GM18951 (cell line): ENCODE measurements around the gene PCYOX1L.

Experiments
- POLR2A ChIP-seq: IDR thresholded peaks from 4 replicates; pipeline ENCODE4 v1.6.1; 2011; ENCODE audit warnings: mild to moderate bottlenecking; ENCODE audit not compliant: insufficient read length, insufficient read depth; ENCODE audit errors: extremely low read depth
- in situ Hi-C: fragments of 300-500 bp; cut with MboI; formaldehyde crosslinking; loops from one replicate; pipeline ENCODE4 v1.12.0; 2022; ENCODE audit warnings: low sequenced_read_pairs, mixed read lengths, inconsistent platforms; ENCODE audit not compliant: unreplicated experiment

The PCYOX1L gene

GRCh38 chr5:149323210-149323609, 34.6 kb upstream of the PCYOX1L start:
- in situ Hi-C loops = no loop called here

GRCh38 chr5:149323621-149324205, 34.1 kb upstream of the PCYOX1L start:
- no peak for TF ChIP-seq POLR2A
- in situ Hi-C loops = no loop called here

More at GRCh38 chr5:149323210-149323609, 34.6 kb upstream of the PCYOX1L start:
- no peak for TF ChIP-seq POLR2A

- in situ Hi-C loops = no loop called here
- TF ChIP-seq POLR2A = no peak
These were observed 33.2 kb upstream of the PCYOX1L start for GRCh38 chr5:149324641-149325040.

GRCh38 chr5:149325166-149325735, 32.6 kb upstream of the PCYOX1L start:
- in situ Hi-C loops = no loop called here
- TF ChIP-seq POLR2A = no peak

GRCh38 chr5:149325894-149326293, 32.0 kb upstream of the PCYOX1L start:
- no peak for TF ChIP-seq POLR2A
- in situ Hi-C loops = no loop called here

GRCh38 chr5:149326611-149327010, 31.2 kb upstream of the PCYOX1L start:
- in situ Hi-C loops = no loop called here
- TF ChIP-seq POLR2A = no peak

GRCh38 chr5:149328177-149328576, 29.7 kb upstream of the PCYOX1L start:
- in situ Hi-C loops = no loop called here
- TF ChIP-seq POLR2A = no peak

GRCh38 chr5:149333711-149334443, 24.0 kb upstream of the PCYOX1L start:
- no peak for TF ChIP-seq POLR2A
- in situ Hi-C loops = no loop called here

- in situ Hi-C loops = no loop called here
- TF ChIP-seq POLR2A = no peak
These were observed 20.1 kb upstream of the PCYOX1L start for GRCh38 chr5:149337736-149338135.

GRCh38 chr5:149338364-149338763, 19.5 kb upstream of the PCYOX1L start:
- in situ Hi-C loops = no loop called here
- no peak for TF ChIP-seq POLR2A

- in situ Hi-C loops = no loop called here
- no peak for TF ChIP-seq POLR2A
These were observed 16.9 kb upstream of the PCYOX1L start for GRCh38 chr5:149340920-149341319.

- no peak for TF ChIP-seq POLR2A
- in situ Hi-C loops = no loop called here
These were observed 16.0 kb upstream of the PCYOX1L start for GRCh38 chr5:149341876-149342275.

GRCh38 chr5:149344151-149344550, 13.7 kb upstream of the PCYOX1L start:
- in situ Hi-C loops = no loop called here
- TF ChIP-seq POLR2A = no peak
